Activated CD4-positive, alpha-beta T cell treated with anti-CD3 and anti-CD28 coated beads for 24 hours (primary cell): ENCODE data around the gene ZMIZ1.

Source experiments
- DNase-seq, 2 donors: peaks; one replicate each; pipeline ENCODE4 v3.0.0-alpha.2; 2020; ENCODE audit warnings: low read depth in 2 of 2

Gene ZMIZ1

GRCh38 chr10:79287973-79288723 lies 219.4 kb downstream of the ZMIZ1 start:
- DNase-seq = no peak

GRCh38 chr10:79289801-79290200 lies 221.0 kb downstream of the ZMIZ1 start:
- DNase-seq = no peak

GRCh38 chr10:79292026-79292766 lies 223.4 kb downstream of the ZMIZ1 start:
- DNase-seq = no peak

- DNase-seq = peak in 1 of 2 donors; percentile 34
Measured at GRCh38 chr10:79292891-79293746, 224.4 kb downstream of the ZMIZ1 start.

- no peak for DNase-seq
Measured at GRCh38 chr10:79293841-79294581, 225.2 kb downstream of the ZMIZ1 start.

- DNase-seq = no peak
Measured at GRCh38 chr10:79295563-79295962, 226.8 kb downstream of the ZMIZ1 start.

- DNase-seq = no peak
Measured at GRCh38 chr10:79296431-79296830, 227.7 kb downstream of the ZMIZ1 start.

GRCh38 chr10:79298403-79299244 lies 229.9 kb downstream of the ZMIZ1 start:
- peak in 1 of 2 donors; percentile 53 for DNase-seq

- DNase-seq = no peak
Measured at GRCh38 chr10:79299397-79300241, 230.9 kb downstream of the ZMIZ1 start.

- DNase-seq = no peak
Measured at GRCh38 chr10:79300711-79301110, 231.9 kb downstream of the ZMIZ1 start.

GRCh38 chr10:79301754-79302530 lies 233.2 kb downstream of the ZMIZ1 start:
- no peak for DNase-seq

GRCh38 chr10:79303631-79304478 lies 235.1 kb downstream of the ZMIZ1 start:
- DNase-seq = no peak

- no peak for DNase-seq
Measured at GRCh38 chr10:79304479-79305087, 235.8 kb downstream of the ZMIZ1 start.

- DNase-seq = no peak
Measured at GRCh38 chr10:79305515-79305914, 236.7 kb downstream of the ZMIZ1 start.

GRCh38 chr10:79305988-79306387 lies 237.2 kb downstream of the ZMIZ1 start:
- DNase-seq = no peak

GRCh38 chr10:79306644-79307220 lies 238.0 kb downstream of the ZMIZ1 start:
- no peak for DNase-seq

- DNase-seq = no peak
Measured at GRCh38 chr10:79308016-79308415, 239.2 kb downstream of the ZMIZ1 start.
